BE2C (cell line): ENCODE results near the gene SH3BP5L.

Experiments used
- DNase-seq: peaks from one replicate; pipeline ENCODE4 v3.0.0-alpha.2; 2020
- H3K27me3 ChIP-seq: fragments of 250-450 bp; sonication (Bioruptor Pico); 2 replicates; pipeline ENCODE4 v1.5.1; 2020; ENCODE audit warnings: mild to moderate bottlenecking
- H3K36me3 ChIP-seq: fragments of 250-450 bp; sonication (Bioruptor Pico); 2 replicates; pipeline ENCODE4 v1.5.1; 2020; ENCODE audit warnings: mild to moderate bottlenecking
- H3K4me1 ChIP-seq: fragments of 250-450 bp; sonication (Bioruptor Pico); 2 replicates; pipeline ENCODE4 v1.5.1; 2020
- H3K4me3 ChIP-seq: 2 replicates; pipeline ENCODE4 v1.5.1; 2011; ENCODE audit warnings: low read depth, low read length
- H3K9me3 ChIP-seq: fragments of 250-450 bp; sonication (Bioruptor Pico); 2 replicates; pipeline ENCODE4 v1.5.1; 2020
- TF ChIP-seq, protein P1 (sequence below): IDR thresholded peaks from 2 replicates; pipeline ENCODE4 v1.5.1; 2012; ENCODE audit warnings: mild to moderate bottlenecking, low read depth, low read length

SH3BP5L gene

DNA sequence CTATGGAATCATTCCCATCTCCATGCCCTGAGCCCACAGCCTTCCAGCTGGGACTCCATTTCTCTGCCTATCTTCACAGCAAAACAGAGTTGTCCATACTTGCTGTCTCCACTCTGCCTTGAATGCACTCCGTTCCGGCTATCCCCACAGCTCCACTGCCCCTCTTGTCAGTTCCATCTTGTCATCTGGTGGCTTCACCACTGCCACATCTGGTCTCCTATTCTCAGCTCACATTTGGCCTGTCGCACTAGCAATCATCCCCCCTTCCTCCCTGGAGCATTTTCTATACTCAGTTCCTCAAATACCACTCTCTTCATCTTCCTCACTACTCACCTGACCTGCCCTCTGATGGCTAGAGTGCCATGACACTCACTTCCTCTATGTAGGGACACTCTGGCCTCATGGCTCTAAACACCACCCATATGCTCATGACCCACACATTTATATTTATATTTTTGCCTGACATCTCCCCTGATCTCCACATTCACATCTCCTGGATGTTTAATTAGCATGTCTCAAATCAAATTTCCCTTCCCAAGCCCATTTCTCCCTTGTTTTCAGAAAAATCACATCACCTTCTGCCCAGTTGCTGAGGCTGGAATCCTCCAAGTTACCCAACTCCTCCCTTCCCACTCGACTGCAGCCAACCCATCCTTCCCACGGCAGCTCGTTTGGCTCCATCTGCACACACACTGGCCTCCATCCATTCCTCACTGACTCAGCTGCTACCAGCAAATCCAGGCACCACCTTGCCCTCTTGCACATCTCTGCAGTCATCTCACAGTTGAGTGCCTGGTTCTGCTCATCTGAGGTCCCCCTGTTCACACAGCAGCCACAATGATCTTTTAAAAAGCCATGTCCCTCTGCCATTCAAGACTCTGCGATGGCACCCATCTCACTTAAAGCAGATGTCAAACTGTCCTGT, 27.0 kb upstream of the SH3BP5L start:
- no peaks in the 10 kb centered on the region for H3K4me1 ChIP-seq
- H3K9me3 ChIP-seq, result no peaks in the 10 kb centered on the region
- TF ChIP-seq, protein P1, sequence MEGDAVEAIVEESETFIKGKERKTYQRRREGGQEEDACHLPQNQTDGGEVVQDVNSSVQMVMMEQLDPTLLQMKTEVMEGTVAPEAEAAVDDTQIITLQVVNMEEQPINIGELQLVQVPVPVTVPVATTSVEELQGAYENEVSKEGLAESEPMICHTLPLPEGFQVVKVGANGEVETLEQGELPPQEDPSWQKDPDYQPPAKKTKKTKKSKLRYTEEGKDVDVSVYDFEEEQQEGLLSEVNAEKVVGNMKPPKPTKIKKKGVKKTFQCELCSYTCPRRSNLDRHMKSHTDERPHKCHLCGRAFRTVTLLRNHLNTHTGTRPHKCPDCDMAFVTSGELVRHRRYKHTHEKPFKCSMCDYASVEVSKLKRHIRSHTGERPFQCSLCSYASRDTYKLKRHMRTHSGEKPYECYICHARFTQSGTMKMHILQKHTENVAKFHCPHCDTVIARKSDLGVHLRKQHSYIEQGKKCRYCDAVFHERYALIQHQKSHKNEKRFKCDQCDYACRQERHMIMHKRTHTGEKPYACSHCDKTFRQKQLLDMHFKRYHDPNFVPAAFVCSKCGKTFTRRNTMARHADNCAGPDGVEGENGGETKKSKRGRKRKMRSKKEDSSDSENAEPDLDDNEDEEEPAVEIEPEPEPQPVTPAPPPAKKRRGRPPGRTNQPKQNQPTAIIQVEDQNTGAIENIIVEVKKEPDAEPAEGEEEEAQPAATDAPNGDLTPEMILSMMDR, result no peak
- H3K27me3 ChIP-seq, result no peaks in the 10 kb centered on the region
- DNase-seq, result no peak
- no peak overlapping the region for H3K4me3 ChIP-seq
- peaks cover 56% of the 10 kb centered on the region for H3K36me3 ChIP-seq

DNA sequence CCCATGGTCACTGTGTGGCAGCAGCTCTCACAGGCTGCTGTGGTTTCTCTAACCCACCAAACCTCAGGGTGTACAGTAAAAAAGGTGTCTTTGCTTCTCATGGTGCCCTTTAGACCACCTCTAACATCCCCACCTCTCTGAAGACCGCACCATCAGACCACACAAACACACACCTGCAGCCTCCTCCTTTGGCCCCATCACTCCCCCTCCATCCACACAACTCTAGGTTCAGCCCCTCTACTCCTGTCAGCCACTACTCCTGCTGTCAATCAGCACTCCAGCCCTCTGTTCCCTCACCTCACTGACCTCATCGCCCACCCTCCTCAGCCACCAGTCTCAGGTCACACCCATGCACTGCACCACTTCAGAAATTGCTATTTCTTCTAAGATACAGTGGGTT, 25.7 kb upstream of the SH3BP5L start:
- DNase-seq, result no peak
- TF ChIP-seq, protein P1, result no peak

GRCh38 chr1:248850536-248851251, 25.0 kb upstream of the SH3BP5L start:
- TF ChIP-seq, protein P1, result no peak
- Histone ChIP-seq H3K27me3 (no peaks in the 10 kb centered on the region), H3K36me3 (peaks cover 74% of the 10 kb centered on the region)

More for the DNA sequence above, 25.7 kb upstream of the SH3BP5L start:
- H3K9me3 ChIP-seq, result no peaks in the 10 kb centered on the region
- H3K4me3 ChIP-seq, result no peak overlapping the region
- H3K4me1 ChIP-seq, result no peaks in the 10 kb centered on the region
- H3K27me3 ChIP-seq, result no peaks in the 10 kb centered on the region
- peaks cover 68% of the 10 kb centered on the region for H3K36me3 ChIP-seq

GRCh38 chr1:248850124-248850523, 24.4 kb upstream of the SH3BP5L start:
- no peaks in the 10 kb centered on the region for H3K9me3 ChIP-seq
- H3K4me3 ChIP-seq, result no peak overlapping the region
- H3K36me3 ChIP-seq, result peaks cover 74% of the 10 kb centered on the region
- TF ChIP-seq, protein P1, result no peak
- H3K4me1 ChIP-seq, result no peaks in the 10 kb centered on the region
- H3K27me3 ChIP-seq, result no peaks in the 10 kb centered on the region
- no peak for DNase-seq

More at GRCh38 chr1:248850536-248851251, 25.0 kb upstream of the SH3BP5L start:
- Histone ChIP-seq H3K9me3 (no peaks in the 10 kb centered on the region), H3K4me3 (no peak overlapping the region), H3K4me1 (no peaks in the 10 kb centered on the region)
- no peak for DNase-seq

- no peaks in the 10 kb centered on the region for H3K27me3 ChIP-seq
- no peak overlapping the region for H3K4me3 ChIP-seq
- peaks cover 74% of the 10 kb centered on the region for H3K36me3 ChIP-seq
- DNase-seq, result no peak
- H3K4me1 ChIP-seq, result no peaks in the 10 kb centered on the region
- TF ChIP-seq, protein P1, result no peak
- no peaks in the 10 kb centered on the region for H3K9me3 ChIP-seq
These were observed 23.9 kb upstream of the SH3BP5L start for GRCh38 chr1:248849637-248850036.

GRCh38 chr1:248849152-248849551, 23.4 kb upstream of the SH3BP5L start:
- H3K36me3 ChIP-seq, result peaks cover 72% of the 10 kb centered on the region
- TF ChIP-seq, protein P1, result no peak
- H3K4me1 ChIP-seq, result no peaks in the 10 kb centered on the region

More at GRCh38 chr1:248849152-248849551, 23.4 kb upstream of the SH3BP5L start:
- DNase-seq, result no peak
- H3K9me3 ChIP-seq, result no peaks in the 10 kb centered on the region
- H3K27me3 ChIP-seq, result no peaks in the 10 kb centered on the region
- no peak overlapping the region for H3K4me3 ChIP-seq
